ENCODE results near the gene ATP2B2.

Gene ATP2B2

DNA sequence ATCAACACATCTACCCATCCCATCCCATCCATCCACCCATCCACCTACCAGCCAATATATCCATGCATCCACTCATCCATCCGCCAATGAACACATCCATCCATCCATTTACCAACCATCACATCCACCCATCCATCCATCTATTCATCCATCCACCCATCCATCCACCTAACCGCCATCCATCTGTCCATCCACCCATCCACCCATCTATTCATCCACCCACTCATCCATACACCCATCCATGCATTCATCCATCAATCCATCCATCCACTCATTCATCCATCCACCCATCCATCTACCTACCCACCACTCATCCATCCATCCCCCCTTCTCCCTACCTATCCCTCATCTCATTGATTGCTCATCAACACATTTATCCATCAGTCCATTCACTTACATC lies 136.9 kb downstream of the ATP2B2 start:
- no peak for DNase-seq (ENCODE audit: low read depth in 2 of 2, low spot score in 1 of 2)

DNA sequence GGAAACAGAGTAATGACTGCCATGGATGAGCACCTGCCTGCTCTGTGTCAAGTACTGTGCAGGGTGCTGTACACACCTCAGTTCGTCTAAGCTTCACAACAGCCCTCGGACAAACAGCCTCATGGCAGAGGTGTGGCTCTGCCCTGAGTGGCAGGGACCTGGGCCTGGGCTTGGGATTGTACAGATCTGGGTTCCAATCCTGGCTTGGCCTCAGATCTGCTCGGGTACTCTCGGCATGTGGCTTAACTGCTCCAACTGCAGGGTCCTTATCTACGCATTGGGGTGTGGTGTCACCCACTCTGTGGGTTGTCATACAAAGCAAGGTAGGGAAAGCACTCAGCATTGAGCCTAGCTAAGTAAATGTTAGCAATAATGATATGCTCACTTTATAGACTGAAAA lies 137.9 kb downstream of the ATP2B2 start:
- DNase-seq (ENCODE audit: low read depth in 2 of 2, low spot score in 1 of 2): no peak

DNA sequence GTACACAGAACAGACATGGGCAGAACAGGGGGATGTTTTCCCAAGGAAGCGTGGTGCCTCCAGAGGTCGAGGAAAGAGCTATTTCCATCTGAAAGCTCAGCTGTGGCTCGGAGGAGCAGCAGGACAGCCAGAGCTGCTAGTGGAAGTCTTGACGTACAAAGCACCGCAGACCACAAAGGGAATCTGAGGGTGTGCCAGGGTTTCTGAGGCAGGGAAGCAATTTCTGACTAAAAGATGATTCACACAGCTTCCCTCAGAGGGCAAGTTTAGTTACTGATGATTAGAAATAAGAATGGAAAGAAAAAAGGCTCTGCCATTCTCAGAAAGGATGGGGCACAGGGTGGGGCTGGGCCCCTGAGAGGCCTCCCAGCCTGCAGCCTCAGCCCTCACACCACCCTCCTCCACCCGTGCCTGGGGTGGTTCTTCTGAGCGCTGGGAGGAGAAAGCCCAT lies 138.7 kb downstream of the ATP2B2 start:
- no peak for DNase-seq (ENCODE audit: low read depth in 2 of 2, low spot score in 1 of 2)

DNA sequence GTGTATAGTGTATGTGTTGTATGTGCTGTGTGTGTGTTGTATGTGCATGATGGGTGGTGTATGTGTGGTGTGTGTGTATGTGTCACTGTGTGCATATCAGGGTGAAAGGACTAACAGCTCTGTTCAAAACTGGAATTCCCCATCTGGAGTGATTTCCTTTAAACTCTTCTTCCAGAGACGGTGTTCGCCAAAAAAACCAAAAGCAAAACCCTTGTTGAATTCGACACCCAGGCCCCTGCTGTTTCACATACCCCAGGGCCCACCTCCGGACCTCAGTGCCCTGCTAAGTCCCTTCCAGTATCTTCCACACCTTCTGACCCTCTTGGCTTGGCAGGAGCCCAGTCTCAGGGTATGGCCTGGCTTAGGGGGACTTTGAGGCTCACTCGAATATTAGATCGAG lies 139.6 kb downstream of the ATP2B2 start:
- no peak for DNase-seq (ENCODE audit: low read depth in 2 of 2, low spot score in 1 of 2)

DNA sequence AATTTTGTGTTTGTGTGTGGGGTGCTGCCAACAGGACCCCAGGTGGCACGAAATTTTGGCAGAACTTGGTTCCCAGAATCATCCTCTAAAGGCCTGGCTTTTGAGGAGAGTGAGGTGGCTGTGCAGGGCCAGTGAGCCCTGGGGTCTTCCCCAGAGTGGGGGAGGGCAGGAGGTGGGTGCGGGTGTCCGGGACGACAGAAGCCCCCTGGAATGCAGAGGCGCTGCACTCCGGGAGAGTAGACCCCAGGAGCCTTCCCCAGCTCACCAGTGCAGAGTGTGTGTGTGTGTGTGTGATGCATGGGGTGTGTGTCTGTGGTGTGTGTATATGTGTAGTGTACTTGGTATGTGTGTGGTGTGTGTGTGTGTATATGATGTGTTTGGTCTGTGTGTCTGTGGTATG lies 140.1 kb downstream of the ATP2B2 start:
- no peak for DNase-seq (ENCODE audit: low read depth in 2 of 2, low spot score in 1 of 2)

DNA sequence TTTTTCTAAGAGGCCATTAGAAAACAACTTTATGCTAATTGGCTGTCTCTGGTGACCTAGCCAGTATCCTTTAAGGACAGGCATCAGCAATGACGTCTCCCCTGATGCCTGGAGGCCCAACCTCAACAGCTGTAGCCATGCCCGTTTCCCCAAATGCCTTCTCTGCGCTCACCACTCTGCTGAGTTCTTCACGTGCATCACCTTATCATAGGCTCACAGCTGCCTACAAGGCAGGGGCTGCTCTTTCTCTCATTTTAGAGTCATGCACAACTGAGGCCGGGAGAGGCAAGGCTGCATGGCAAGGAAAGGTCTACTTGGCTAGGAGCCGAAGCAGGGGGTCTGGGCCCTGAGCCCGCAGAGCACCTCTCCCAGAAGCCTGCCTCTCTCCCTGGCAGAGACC lies 140.6 kb downstream of the ATP2B2 start:
- DNase-seq (ENCODE audit: low read depth in 2 of 2, low spot score in 1 of 2): no peak

DNA sequence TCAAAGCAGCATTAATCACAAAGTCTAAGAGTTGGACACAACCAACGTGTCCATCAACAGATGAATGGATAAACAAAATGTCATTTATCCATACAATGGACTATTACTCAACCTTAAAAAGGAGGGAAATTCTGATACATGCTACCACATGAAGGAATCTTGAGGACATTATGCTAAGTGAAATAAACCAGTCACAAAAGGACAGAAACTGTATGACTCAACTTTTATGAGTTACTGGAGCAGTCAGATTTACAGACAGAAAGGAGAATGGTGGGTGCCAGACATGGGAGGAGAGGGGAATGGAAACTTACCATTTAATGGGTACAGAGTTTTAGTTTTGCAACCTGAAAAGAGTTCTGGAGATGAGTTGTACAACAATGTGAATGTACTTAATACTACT lies 141.5 kb downstream of the ATP2B2 start:
- DNase-seq (ENCODE audit: low read depth in 2 of 2, low spot score in 1 of 2): no peak

DNA sequence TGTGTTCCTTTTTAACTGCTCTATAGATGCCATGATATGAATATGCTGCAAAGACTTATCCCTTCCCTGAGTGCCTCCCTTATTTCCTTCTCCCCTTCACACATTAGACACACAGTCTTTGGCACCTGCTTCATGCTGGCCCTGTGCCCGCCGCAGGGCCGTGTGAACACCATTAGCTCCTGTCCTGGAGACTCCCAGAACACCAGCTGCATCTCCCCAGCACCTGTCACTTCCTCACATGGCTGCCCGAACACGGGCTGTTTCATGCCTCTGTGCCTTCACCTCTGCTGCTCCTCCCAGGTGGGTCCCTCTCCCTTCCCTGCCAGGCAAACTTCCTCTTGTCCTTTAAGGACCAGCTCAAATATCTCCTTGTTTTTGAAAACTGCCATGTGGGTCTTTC lies 144.0 kb downstream of the ATP2B2 start:
- no peak for DNase-seq (ENCODE audit: low read depth in 2 of 2, low spot score in 1 of 2)

DNA sequence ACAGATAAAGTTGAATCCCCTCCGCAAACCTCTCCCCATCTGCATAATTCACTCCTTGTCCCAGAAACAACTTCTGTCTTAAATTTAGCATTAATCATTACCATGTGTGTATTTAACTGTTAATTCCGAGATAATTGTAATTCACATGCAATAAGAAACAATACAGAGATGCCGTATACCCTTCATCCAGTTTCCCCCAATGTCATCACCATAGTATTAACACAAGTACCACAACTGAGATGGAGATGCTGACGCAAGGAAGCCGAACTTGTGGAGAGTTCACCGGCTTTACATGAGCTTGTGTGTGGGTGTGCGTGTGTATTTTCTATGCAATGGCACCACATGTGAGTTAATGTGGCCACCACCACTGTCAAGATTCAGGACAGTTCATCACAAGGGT lies 144.9 kb downstream of the ATP2B2 start:
- DNase-seq (ENCODE audit: low read depth in 2 of 2, low spot score in 1 of 2): no peak

DNA sequence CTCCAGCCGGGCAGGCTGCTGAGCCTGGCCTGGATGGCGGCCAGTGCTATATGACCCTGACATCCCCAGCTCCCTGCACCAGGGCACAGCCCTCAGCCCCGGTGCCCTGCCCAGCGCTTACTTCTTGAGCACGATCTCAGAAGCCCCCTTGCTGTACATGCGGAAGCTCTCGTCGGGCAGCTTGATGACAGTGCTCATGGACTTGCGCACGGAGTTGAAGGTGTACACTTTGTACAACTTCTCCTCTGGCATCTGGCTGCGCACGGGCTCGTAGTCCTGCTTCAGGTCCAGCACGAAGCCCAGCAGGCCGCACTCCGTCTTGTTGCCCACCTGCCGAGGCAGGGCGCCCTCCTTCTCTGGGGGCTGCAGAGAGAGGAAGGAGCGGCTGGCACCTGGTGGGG lies 145.6 kb downstream of the ATP2B2 start:
- no peak for DNase-seq (ENCODE audit: low read depth in 2 of 2, low spot score in 1 of 2)

DNA sequence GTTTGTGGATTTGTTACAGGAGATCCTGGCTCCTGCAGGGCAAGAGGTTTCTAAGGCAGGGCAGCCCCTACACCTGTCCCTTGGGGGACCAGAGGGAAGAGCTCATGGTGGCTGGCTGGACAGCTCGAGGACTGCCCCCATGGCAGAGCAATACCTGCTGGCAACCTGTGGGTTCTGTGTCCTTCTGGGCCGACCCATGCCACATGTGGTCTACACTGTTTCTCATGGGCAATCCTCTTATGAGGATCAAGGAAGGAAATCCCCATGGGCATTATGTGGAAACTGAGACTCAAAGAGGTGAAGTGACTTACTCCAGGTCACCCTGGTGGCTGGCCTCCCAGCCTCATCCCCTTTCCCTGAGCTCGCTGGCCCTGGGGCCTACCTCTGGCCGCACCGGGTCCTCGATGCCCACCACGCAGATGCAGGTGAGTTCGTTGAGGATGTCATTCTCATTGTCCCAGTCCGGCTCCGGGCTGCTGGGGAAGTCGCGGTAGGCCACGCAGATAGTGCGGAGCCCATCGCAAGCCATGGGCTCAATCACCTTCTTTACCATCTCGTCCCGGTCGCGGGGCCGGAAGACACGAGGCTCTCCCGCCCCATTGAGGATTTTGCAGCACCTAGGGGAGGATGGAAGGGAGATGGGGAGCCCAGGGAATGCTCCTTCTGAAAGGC lies 146.9 kb downstream of the ATP2B2 start:
- no peak for DNase-seq (ENCODE audit: low read depth in 2 of 2, low spot score in 1 of 2)

DNA sequence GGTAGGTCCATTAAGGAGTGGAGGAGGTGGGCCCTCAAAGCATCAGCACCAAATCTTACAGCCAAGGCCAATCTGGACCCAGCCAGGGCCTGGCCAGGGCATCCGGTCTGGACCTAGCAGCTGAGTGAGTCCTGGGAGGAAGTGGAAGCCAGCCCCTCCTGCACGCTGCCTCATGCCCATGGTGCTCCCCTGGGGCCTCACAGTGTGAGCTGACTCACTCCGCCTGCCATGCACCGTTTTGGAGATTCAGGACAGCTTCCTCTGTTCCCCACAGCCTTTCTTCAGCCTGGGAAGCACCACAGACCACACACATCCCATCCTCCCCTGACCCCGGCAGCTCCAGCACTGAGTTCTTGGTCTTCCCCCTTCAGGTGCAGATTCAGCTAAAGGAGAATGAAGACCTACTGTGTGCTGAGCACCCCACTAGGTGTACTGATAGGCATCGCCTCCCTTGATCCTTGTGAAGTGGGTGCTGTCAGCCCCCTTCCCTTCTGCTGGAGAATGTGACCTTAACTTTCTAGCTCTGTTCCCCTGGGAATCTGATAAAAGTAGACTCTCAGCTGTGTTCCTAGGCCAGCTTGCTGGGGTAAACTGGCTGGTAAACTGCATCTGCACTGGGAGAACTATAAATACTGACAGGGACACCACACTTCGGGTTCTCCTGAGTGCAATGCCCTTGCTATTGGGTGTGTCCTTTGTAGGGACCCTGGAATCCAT lies 147.6 kb downstream of the ATP2B2 start:
- no peak for DNase-seq (ENCODE audit: low read depth in 2 of 2, low spot score in 1 of 2)

DNA sequence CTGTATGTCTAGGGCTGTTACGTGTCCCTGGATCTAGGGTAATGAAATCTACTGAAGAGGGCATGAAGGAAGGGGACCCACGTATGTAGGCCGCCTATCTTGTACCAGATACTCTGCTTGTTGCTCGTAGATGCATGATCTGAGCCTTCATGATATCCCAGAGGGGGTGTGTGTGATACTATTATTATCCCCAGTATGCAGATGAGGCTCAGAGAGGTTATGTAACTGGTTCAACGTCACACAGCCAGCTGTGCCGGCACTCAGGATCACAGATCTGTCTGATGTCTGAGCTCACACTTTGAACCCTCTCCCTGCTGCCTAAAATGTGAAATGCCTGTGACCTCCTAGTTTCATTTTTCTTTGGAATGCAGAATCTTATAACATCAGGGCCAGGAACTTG lies 148.3 kb downstream of the ATP2B2 start:
- DNase-seq (ENCODE audit: low read depth in 2 of 2, low spot score in 1 of 2): no peak

DNA sequence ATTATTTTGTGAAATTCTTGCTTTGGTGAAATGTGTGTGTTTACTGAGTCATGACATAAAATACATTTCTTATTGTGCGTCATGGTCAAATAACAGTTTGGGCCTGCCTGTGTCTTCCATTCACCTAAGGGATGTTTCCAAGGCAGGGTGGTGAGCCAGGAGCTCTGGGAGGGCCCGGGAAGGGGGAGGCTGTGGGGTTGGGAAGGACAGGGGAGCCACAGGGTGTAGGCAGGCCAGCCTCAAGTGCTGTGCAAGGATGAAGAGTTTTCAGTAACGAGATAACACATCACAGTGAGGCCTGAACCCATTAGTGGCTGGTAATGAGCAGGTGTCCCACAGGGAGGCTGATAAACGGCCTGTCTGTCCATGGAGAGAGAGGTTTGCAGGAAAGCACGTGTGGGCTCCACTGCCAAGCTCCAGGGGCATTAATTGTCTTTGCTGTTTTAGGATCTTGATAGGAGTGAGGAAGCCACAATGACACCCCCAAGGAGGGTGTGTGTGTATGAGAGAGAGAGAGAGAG lies 148.9 kb downstream of the ATP2B2 start:
- no peak for DNase-seq (ENCODE audit: low read depth in 2 of 2, low spot score in 1 of 2)

DNA sequence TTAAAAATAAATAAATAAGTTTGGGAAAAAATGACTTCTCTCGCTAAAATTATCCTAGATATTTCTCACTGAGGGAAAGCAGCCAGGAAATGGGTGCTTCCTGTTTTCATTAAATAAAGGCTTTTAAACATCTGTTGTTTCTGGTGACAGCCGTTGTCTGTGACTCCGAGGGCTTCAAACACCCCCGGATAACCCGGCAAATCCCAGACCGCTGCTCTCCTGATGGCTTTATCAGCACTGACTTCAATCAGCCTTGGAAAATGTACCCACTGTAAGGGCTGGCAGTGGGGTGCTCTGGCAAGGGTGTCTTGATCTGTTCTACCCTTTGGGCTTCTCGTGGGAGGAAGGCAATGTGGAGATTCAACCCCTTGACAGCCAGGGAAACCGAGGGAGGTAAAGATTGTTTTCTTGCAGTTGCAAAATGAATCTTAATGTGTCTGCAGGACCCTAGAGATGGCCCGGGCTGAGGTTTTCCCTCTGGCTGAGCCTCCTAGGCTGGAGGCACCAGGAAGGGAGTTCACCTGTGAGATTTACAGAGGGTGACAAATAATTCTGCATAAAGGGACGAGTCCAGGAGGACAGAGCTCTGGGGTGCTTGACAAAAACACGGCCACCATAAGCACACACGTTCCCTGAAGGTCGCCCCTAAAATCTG lies 150.9 kb downstream of the ATP2B2 start:
- DNase-seq (ENCODE audit: low read depth in 2 of 2, low spot score in 1 of 2): no peak

DNA sequence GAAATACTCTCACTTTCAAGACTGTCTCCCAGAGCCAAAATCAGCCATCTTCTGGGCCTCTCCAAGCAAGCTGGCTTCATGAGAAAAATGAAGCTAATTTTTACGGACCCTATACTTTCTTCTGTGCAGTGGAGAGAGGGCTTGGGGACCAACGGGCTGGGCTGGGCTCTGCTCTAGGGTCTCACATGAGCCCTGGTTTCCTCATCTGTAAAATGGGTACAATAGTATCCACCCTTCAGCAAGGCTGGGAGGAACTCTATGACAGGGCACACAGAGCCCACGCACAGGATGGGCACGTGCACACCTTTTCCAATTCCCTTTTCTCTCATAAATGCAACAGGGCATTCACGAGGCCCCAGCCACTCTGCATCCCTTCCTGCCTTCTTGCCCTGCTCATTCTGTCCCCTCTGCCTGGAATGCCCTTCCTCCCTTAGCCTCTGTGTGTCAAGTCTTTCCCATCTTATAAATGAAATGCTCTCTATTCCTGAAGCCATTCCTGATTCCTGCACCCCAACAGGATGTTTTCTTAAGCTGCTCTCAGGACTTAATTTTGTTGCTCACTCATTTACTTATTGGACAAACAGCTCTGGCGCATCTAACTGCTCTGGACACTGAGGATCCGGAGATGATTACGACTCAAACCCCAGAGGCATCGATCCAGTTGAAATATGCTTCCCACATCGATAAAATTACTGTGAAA lies 151.6 kb downstream of the ATP2B2 start:
- DNase-seq (ENCODE audit: low read depth in 2 of 2, low spot score in 1 of 2): no peak

DNA sequence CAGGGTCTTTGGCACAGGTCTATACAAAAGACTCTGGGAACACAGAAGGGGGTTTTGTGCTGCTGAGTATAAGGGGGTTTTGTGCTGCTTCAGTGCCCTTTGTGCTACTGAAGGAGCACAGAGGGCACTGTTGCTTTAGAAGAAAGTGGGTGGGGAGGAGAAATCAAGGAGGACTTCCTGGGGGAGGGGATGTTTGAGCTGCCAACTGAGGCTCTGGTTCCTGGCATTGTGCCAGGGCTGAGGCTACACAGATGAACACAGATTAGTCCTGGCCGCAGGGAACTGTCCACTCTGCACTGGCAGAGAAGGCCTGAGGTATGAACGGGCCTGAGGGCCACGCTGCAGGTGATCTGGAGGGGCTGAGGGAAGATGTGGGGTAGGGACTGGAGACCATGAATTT lies 152.2 kb downstream of the ATP2B2 start:
- DNase-seq (ENCODE audit: low read depth in 2 of 2, low spot score in 1 of 2): no peak

DNA sequence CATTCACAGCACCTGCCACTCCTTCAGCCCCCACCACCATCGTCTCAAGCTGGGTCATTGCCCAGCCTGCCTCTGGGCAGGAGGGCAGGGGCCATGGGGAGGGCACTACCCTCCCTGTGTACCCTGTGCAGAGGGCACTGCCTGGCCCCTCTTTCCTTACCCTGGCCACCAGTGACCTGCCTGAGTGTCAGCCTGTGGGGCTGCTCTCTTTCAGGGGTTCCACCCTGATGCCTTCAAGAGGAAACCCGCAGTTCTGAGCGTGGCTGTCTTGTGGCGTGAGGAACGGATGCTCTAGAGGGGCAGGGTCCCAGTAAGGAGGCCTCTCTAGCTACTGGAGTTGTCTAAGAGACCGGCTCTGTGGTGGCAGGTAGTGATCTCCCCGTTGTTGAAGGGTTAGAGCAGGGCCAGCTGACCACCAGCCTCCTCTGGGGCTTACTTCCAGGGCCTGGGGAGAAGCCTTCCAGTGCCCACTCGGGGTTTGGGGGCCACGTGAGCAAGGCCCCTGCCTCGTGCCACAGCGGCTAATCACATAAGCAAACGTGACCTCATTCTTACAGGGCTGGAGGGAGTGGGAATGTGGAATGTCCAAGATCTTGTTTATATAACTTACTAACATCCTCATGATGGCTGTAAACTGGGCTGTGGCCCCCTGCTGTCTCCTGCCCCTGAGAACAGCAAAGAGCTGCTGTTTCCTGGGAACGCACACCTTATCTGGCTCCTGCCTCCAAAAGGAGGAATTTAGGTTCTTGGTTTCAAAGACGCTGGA lies 153.1 kb downstream of the ATP2B2 start:
- no peak for DNase-seq (ENCODE audit: low read depth in 2 of 2, low spot score in 1 of 2)

DNA sequence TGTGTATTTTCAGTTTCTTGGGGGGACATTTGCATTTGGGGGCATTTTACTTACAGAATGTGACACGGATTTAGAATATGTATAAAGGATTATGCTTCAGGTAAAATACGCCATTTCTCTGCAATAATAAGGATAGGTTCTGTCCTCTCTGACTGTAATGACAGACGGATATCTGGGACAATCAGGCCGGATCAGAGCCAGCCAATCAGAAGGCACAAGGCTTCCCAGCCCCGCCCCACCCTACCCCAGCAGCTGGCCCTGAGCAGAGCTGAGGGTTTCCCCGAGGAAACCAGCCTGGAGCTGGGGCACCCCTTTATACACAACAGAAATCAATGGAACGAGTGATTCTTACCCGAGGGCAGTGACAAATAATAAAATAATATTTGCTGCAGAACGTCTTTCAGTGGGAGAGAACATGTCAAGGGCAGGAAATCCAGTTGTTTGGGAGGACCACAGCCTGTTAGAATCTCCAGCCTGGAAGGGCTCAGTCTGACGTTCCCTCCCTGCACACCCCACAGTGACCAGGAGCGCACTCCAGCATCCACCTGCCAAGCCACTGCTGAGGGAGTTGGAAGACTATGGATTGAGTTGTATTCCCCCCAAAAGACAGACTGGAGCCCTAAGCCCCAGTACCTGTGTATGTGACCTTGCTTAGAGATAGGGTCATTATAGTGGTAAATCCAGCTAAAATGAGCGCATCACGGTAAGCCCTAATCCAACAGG lies 154.2 kb downstream of the ATP2B2 start:
- DNase-seq (ENCODE audit: low read depth in 2 of 2, low spot score in 1 of 2): no peak

DNA sequence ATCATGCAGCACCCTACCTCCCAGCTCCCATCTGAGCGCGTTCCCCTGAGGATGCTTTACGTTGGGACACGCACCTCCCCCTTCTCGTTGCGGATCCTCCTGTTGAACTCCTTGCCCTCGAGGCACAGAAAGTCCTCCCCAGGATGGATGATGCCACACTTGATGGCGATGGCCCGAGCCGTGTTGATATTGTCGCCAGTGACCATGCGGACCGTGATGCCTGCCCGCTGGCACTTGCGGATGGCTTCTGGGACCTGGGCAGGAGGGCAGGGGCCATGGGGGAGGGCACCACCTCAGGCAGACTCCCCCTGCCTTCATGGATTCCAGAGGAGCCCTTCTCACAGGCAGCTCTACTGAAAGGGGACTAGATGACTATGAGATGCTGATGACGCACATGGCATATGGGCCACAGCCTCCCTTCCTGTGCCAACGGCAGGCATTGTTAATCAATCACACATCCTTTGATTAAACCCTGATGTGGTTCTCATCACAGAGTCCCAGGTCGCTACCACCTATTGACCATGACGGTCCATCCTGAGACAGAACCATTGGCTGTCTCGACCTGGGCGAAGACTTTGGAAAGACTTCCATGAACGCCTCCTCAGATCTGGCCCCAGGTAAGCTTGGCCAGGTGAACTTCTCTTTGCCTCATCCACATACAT lies 154.9 kb downstream of the ATP2B2 start:
- DNase-seq (ENCODE audit: low read depth in 2 of 2, low spot score in 1 of 2): no peak
